Activated gamma-delta T cell treated with anti-CD3 and anti-CD28 coated beads, Interleukin-2, amount 50 U/mL, for 16 hours (primary cell): ENCODE data around the gene TM9SF4.
"Not testable (repeated sequence)": the region's sequence is repeated elsewhere in the genome, so short reads cannot be mapped to it uniquely, and the experiment has no call there.

Source experiments
- DNase-seq: peaks from one replicate; pipeline ENCODE4 v3.0.0-alpha.2; 2020; ENCODE audit warnings: low read depth

The TM9SF4 gene

GRCh38 chr20:32190616-32191415 lies 81.3 kb downstream of the TM9SF4 start:
- DNase-seq: no peak

GRCh38 chr20:32191422-32191821 lies 81.9 kb downstream of the TM9SF4 start:
- DNase-seq: no peak

GRCh38 chr20:32191873-32192272 lies 82.4 kb downstream of the TM9SF4 start:
- no peak for DNase-seq

GRCh38 chr20:32192698-32193097 lies 83.2 kb downstream of the TM9SF4 start:
- no peak for DNase-seq

- not testable (repeated sequence) for DNase-seq
Observed at GRCh38 chr20:32193336-32193735, 83.8 kb downstream of the TM9SF4 start.

GRCh38 chr20:32193996-32194395 lies 84.5 kb downstream of the TM9SF4 start:
- DNase-seq: no peak

- DNase-seq: no peak
Observed at GRCh38 chr20:32195581-32195980, 86.1 kb downstream of the TM9SF4 start.

GRCh38 chr20:32196613-32197012 lies 87.1 kb downstream of the TM9SF4 start:
- not testable (repeated sequence) for DNase-seq

- not testable (repeated sequence) for DNase-seq
Observed at GRCh38 chr20:32197136-32197535, 87.6 kb downstream of the TM9SF4 start.

- no peak for DNase-seq
Observed at GRCh38 chr20:32199006-32199405, 89.5 kb downstream of the TM9SF4 start.

GRCh38 chr20:32201296-32201976 lies 91.9 kb downstream of the TM9SF4 start:
- DNase-seq: no peak

GRCh38 chr20:32201977-32202363 lies 92.5 kb downstream of the TM9SF4 start:
- no peak for DNase-seq

- DNase-seq: no peak
Observed at GRCh38 chr20:32203356-32204204, 94.1 kb downstream of the TM9SF4 start.

GRCh38 chr20:32204205-32205109 lies 94.9 kb downstream of the TM9SF4 start:
- DNase-seq: peak; percentile 46

GRCh38 chr20:32205110-32205842 lies 95.8 kb downstream of the TM9SF4 start:
- no peak for DNase-seq

GRCh38 chr20:32205843-32206759 lies 96.6 kb downstream of the TM9SF4 start:
- no peak for DNase-seq

- no peak for DNase-seq
Observed at GRCh38 chr20:32206760-32207625, 97.5 kb downstream of the TM9SF4 start.

GRCh38 chr20:32207626-32208498 lies 98.3 kb downstream of the TM9SF4 start, which contains the start of the genes PLAGL2 and POFUT1:
PLAGL2 (minus strand) TSS chr20:32207743; CDS start chr20:32202178, 5,565 bp downstream.
POFUT1 (plus strand) TSS chr20:32207880; CDS start chr20:32207942, 62 bp downstream.
- peak; percentile 82 for DNase-seq
